GM18499 (cell line): ENCODE data around the gene SNCAIP.

Experiments
- ATAC-seq: cut with Tn5 transposase; IDR thresholded peaks from one replicate; pipeline ENCODE4 v1.9.1; 2021; ENCODE audit warnings: moderate number of reproducible peaks; ENCODE audit not compliant: insufficient read depth, unreplicated experiment

The SNCAIP gene

DNA sequence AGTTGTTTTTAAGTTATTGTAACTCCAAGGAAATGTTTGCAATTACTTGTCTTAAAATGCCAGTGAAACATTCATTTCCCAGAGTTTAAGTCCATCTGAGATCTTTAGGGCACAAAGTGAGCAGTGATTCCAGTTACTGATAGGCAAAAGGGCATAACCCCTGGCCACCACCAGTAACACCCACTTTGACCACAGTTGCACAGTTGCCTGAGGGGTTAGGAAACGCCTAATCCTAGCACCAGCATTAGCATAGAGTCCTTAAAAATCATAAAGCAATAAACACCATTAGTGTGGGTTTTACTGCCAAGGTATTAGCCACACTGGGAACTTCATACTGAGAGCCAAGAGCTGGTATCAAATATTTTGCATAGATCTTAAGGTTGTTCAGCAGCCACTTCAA lies 143.9 kb downstream of the SNCAIP start:
- no peak for ATAC-seq

GRCh38 chr5:122457178-122457826 lies 145.3 kb downstream of the SNCAIP start:
- ATAC-seq: no peak

DNA sequence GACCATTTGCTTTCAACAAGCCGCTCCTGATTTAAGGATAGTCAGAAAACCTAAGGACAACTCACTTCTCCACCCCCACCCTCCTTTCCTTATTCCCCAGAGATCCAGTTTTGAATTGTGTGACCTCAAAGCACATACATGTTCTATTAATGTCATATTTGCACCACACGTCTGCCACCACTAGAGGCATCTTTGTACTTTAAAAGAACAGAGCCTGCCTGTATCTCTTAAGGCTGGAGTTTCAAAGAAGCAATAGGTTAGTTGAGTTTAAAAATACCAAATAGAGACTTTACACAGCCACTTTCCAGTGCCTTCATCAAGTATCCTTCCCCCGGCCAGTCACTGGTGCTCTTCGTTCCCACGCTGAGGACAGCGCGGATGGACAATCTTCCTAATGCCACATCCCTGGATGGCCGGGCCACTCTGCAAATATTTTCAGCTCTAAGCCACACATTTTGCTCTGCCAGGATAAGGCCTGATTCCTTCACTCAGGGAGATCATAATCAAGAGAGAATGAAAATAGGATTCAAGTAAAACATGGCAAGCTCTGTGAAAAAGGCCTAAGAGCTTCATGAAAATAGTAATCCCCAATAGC lies 146.3 kb downstream of the SNCAIP start:
- ATAC-seq: no peak

GRCh38 chr5:122462486-122462885 lies 150.4 kb downstream of the SNCAIP start:
- no peak for ATAC-seq

GRCh38 chr5:122463221-122463620 lies 151.2 kb downstream of the SNCAIP start:
- ATAC-seq: peak; percentile 72

GRCh38 chr5:122464191-122464590 lies 152.2 kb downstream of the SNCAIP start:
- no peak for ATAC-seq

DNA sequence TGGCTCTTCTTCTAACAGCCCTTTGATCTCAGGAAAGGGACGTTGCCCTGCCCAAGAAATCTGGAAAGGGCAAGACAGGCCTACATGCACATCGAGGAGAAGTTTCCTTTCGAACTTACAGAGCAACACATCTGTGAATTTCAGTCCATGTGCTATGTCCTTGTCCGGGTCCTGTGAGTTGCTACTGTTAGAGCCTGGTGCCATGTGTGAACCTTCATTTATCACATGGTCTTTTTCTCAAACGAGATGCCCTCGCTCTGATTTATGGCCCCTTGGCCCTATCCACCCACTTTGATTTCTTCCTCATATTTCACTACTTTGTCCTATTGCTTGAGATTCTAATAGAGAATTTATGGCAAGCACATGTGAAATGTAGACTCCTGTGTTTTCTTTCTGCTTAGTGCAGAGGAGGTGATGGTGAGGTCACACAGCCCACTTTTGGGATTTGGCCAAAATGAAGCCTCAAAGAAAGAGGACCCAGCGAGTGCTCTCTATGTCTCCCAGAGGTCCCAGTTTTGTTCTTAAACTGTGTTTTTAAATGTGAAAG lies 153.1 kb downstream of the SNCAIP start:
- ATAC-seq: no peak

DNA sequence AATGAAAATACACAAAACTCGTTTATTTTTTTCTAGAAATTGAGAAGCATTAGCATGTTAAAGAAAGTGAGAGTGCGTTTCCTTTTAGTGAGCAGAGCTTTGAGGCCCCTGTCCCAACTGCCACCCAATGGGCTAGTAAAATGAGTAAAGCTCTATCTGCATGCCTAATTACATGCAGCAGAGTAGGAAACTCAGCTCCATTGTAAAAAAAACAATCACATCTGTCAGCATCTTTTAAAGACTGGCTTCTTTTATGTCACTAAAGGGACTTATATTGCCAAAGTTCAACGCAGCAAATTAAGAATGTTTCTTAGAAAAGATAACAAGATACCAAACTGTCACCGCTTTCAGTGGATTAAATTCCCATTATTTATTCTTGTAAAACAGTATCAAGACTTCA lies 154.0 kb downstream of the SNCAIP start:
- ATAC-seq: no peak

- ATAC-seq: no peak
These were observed 156.5 kb downstream of the SNCAIP start for GRCh38 chr5:122468351-122469116.

DNA sequence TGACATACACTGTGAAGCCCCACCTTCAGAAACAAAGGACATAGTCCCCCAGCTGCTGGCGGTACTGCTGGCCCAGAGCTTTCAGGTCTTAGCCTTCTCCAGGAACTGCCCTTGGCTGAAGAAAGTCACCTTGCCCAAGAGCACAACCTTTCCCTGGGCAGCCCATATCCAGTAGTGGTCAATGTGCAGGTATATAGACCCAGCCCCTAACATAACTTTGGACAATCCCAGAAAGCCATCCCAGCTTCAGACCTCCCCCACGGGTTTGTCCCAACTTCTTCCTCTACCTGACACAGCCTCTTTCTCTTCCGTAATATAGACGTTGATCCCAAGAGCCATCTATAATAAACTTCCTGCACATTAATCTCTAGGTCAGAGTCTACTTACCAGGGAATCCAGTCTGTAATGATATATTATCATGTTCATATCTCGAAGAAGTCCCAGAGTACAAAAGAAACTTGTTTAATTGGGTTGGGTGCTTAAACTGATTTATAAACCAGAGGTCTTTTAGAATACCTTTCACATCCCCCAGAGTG lies 157.4 kb downstream of the SNCAIP start:
- no peak for ATAC-seq

DNA sequence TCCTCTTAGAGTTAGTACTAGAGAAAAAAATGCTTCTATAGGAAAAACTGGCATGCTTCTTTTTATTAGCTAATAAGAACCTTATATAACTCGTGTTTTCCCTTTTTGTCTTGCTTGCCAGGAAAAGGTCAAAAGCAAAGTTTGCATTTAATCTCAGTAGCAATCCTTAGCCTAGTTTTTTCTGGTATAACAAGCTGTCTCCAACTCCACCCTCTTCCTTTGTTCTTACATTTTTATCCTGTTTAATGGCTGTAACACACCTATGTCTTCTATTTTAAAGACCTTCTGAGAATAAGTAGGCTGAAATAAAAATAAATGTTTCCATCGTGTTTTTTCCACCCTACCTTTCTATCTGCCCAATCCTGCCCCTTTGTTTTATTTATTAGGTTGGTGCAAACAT lies 158.3 kb downstream of the SNCAIP start:
- no peak for ATAC-seq

- ATAC-seq: no peak
These were observed 159.2 kb downstream of the SNCAIP start for GRCh38 chr5:122471031-122471751.

GRCh38 chr5:122471752-122472061 lies 159.7 kb downstream of the SNCAIP start:
- no peak for ATAC-seq

DNA sequence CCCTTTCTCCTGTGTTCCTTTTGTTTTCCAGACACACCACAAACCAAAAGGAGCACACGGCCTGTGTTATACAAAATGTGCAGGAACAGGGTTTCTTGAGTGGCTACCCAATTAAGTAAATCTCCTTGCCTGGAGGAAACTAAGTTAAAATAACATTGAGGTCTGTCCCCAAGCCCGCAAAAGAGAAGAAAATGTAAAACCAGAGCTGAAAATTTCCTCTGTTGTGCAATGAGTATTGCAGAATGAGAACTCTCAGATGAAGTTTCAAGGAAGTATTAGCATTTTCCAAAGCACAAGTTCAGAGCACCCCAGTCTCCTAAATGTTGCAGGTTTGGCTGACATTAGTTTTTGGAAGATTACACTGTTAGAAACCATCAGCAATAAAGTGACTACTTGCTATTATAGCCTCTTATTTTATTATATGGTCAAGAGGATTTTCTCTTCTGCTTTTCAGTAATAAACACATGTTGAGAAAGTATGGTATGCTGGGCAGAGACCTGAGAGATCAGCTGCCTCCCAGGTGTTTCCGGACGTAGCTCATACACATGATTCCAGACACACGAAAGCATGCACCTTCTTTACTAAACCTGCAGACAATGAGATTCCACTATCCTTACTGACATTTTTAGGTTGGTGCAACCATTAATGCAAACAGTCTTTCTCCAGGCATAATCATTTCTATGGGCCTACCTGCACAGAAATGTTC lies 161.3 kb downstream of the SNCAIP start:
- ATAC-seq: no peak

DNA sequence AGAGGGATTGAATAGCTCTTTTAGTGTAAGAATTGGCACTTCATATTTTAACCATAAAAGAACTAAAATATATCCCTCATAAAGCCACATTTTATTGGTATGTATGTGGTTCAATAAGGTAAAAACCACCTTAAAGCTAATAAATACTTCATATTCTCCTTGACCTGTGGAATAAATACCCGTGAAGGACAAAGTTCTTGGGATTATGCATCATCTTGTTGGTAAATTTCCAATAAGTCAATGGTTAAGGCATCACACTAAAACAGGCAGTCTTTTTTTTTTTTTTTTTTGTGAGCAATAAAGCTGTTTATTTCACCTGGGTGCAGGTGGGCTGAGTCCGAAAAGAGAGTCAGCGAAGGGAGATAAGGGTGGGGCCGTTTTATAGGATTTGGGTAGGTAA lies 161.9 kb downstream of the SNCAIP start:
- no peak for ATAC-seq

DNA sequence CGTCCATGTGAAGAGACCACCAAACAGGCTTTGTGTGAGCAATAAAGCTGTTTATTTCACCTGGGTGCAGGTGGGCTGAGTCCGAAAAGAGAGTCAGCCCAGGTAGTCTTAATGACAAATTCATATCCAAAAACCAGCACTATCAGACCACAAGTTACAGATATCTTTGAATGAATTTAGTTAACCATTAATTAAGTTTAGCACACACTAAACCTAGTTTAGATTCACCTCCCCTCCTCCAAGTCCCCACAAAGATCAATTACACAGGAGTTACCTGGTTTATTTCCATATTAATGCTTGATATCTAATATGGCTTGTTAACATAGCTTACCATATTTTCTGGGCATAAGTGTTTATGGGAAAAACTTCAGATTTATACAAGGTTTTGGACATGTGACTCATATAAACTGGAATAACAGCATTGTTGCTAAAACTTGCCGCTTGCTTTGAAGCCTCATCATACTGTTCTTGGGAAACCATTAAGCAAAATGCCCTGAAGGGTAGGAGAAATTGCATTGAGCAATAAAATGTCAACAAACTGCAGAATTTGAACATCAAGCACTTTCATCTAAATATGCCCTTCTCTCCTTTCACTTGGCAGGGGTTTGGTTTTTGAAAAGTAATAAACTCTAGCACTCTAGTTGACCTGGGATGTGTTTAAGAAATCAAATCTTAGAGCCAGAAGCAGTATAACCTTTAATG lies 166.9 kb downstream of the SNCAIP start:
- no peak for ATAC-seq

DNA sequence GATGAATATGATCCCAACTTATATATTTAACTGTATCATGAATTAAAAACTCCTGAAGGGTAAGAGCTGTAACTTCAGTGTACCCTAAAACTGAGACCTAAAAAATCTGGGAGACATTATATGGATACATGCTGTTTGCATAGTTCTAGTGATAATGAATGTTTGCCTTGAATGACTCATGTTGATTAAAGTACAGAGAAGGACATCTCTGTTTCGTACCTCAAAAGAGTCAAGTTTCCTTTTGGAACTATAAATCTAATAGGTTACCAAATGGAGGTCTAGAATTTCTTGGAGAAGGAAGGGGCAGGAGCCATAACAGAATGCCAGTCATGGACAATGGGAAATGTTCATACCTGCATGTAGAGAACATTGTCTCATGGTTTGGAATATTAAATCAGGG lies 168.1 kb downstream of the SNCAIP start:
- no peak for ATAC-seq

GRCh38 chr5:122484103-122484502 lies 172.1 kb downstream of the SNCAIP start:
- no peak for ATAC-seq

DNA sequence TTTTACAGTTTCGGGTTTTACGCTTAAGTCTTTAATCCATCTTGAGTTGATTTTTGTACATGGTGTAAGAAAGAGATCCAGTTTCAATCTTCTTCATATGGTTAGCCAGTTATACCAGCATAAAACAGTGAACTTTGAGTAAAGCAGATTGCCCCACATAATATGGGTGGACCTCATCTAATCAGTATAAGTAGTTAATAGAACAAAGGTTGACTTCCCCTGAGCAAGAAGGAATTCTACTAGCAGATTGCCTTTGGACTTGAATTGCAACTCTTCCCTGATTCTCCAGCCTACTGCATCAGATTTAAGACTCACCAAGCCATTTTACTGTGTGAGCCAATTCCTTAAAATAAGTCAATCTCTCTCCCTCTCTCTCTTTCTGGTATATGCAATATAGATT lies 173.2 kb downstream of the SNCAIP start:
- ATAC-seq: no peak
